H1 (cell line): ENCODE results near the gene PLEKHM3. TPM values are rescaled to one million over a fixed set of nuclear protein-coding genes. Genes with fewer than 3 reads are reported as not detected.
A peak's percentile ranks its signal among the peaks of the same experiment; 100 is the strongest.

Experiments used
- CTCF ChIA-PET: fragments of 300-600 bp; sonication (Branson Sonifier 250); formaldehyde crosslinking; loops from one replicate; lab custom pipeline; 2021; ENCODE audit not compliant: partially characterized antibody; lab: Charles Lee
- POLR2A ChIA-PET: fragments of 300-600 bp; sonication (Branson Sonifier 250); formaldehyde crosslinking; loops from one replicate; lab custom pipeline; 2021; ENCODE audit warnings: inconsistent platforms; ENCODE audit not compliant: partially characterized antibody; lab: Charles Lee
- DNase-seq, 2 experiments: peaks; one replicate each; pipeline versions ENCODE4 v3.0.0 to v3.0.0-alpha.2; 2010 to 2022; ENCODE audit warnings: low spot score in 2 of 2, low read depth in 1 of 2, mixed read lengths in 1 of 2
- FAIRE-seq: peaks from 2 replicates; lab custom pipeline; 2011; peaks lifted over from hg19 to GRCh38; lab: Jason Lieb, UNC
- H2AFZ ChIP-seq: 2 replicates; pipeline ENCODE4 v1.8.1; 2012; ENCODE audit warnings: low read length, inconsistent platforms
- H2AK5ac ChIP-seq: 2 replicates; pipeline ENCODE4 v1.6.1; 2013; ENCODE audit warnings: low read depth, low read length
- H2BK120ac ChIP-seq: replicated peaks from 2 replicates; pipeline ENCODE3; 2013; ENCODE audit warnings: low read depth, low read length, inconsistent platforms
- H2BK12ac ChIP-seq: 2 replicates; pipeline ENCODE4 v1.6.1; 2013; ENCODE audit warnings: low read depth, low read length
- H2BK15ac ChIP-seq: 2 replicates; pipeline ENCODE4 v1.6.1; 2013; ENCODE audit warnings: low read length
- H2BK20ac ChIP-seq: 2 replicates; pipeline ENCODE4 v1.6.1; 2013; ENCODE audit warnings: low read length
- H2BK5ac ChIP-seq: 2 replicates; pipeline ENCODE4 v1.6.1; 2013; ENCODE audit warnings: low read depth, low read length
- H3K14ac ChIP-seq: 2 replicates; pipeline ENCODE4 v1.6.1; 2013; ENCODE audit warnings: inconsistent platforms; ENCODE audit not compliant: insufficient read length
- H3K18ac ChIP-seq: 2 replicates; pipeline ENCODE4 v1.6.1; 2013; ENCODE audit warnings: low read length; ENCODE audit errors: extremely low read depth
- H3K23ac ChIP-seq: 2 replicates; pipeline ENCODE4 v1.6.1; 2013; ENCODE audit warnings: inconsistent platforms; ENCODE audit not compliant: insufficient read length
- H3K23me2 ChIP-seq: 2 replicates; pipeline ENCODE4 v1.6.1; 2013; ENCODE audit warnings: low read depth, low read length
- H3K27ac ChIP-seq: 2 replicates; pipeline ENCODE4 v1.6.1; 2011; ENCODE audit warnings: low read depth, low read length, inconsistent platforms
- H3K27me3 ChIP-seq, 4 experiments: replicated peaks in 1 of 4; 1 replicate in 1 of 4; 2 replicates in 3 of 4; pipeline versions ENCODE4 v1.6.1 to v1.8.1; 2011 to 2013; ENCODE audit warnings: low read length in 3 of 4, mild to moderate bottlenecking in 3 of 4, inconsistent platforms in 2 of 4, mixed read lengths in 2 of 4, moderate library complexity in 1 of 4; ENCODE audit not compliant: control insufficient read depth in 3 of 4, insufficient read depth in 3 of 4; ENCODE audit errors: extremely low read depth in 1 of 4
- H3K36me3 ChIP-seq, 4 experiments: 2 replicates each; pipeline versions ENCODE4 v1.6.1 to v1.8.1; 2011 to 2013; ENCODE audit warnings: mild to moderate bottlenecking in 4 of 4, low read length in 3 of 4, moderate library complexity in 2 of 4, control low read depth in 1 of 4, inconsistent platforms in 1 of 4; ENCODE audit not compliant: insufficient read depth in 4 of 4, control insufficient read depth in 2 of 4
- H3K4ac ChIP-seq: replicated peaks from 2 replicates; pipeline ENCODE3; 2013; ENCODE audit warnings: low read length, low read depth, mixed read lengths, inconsistent platforms; ENCODE audit not compliant: insufficient read length
- H3K4me1 ChIP-seq, 4 experiments: replicated peaks in 1 of 4; 1 replicate in 1 of 4; 2 replicates in 3 of 4; pipeline versions ENCODE4 v1.6.1 to v1.8.1; 2011 to 2013; ENCODE audit warnings: low read length in 3 of 4, inconsistent platforms in 2 of 4, mixed read lengths in 1 of 4; ENCODE audit not compliant: insufficient read depth in 4 of 4, control insufficient read depth in 3 of 4
- H3K4me2 ChIP-seq, 2 experiments: 2 replicates each; pipeline versions ENCODE4 v1.6.1 to v1.8.1; 2011 to 2013; ENCODE audit warnings: low read depth in 2 of 2, low read length in 2 of 2, control low read depth in 1 of 2, inconsistent platforms in 1 of 2, mild to moderate bottlenecking in 1 of 2; ENCODE audit not compliant: insufficient read depth in 1 of 2
- H3K4me3 ChIP-seq, 4 experiments: fragments of 200-600, 300-600 bp in 1 of 4; sonication (generic), shearing (Covaris generic), sonication (Bioruptor Twin) in 1 of 4; 2 replicates each; pipeline versions ENCODE4 v1.5.1 to v1.8.1; 2011 to 2016; ENCODE audit warnings: low read length in 4 of 4, low read depth in 3 of 4, control low read depth in 2 of 4, inconsistent platforms in 2 of 4, mild to moderate bottlenecking in 2 of 4, mixed read lengths in 1 of 4, moderate library complexity in 1 of 4; ENCODE audit not compliant: insufficient read depth in 2 of 4; ENCODE audit errors: extremely low read depth in 1 of 4
- H3K56ac ChIP-seq: replicated peaks from 2 replicates; pipeline ENCODE3; 2013; ENCODE audit warnings: low read depth, mild to moderate bottlenecking, mixed read lengths, low read length, inconsistent platforms; ENCODE audit not compliant: insufficient read length
- H3K79me1 ChIP-seq: 2 replicates; pipeline ENCODE4 v1.6.1; 2013; ENCODE audit warnings: low read depth, low read length, control low read depth
- H3K79me2 ChIP-seq, 2 experiments: 2 replicates each; pipeline versions ENCODE4 v1.6.1 to v1.8.1; 2012 to 2013; ENCODE audit warnings: low read length in 2 of 2, mild to moderate bottlenecking in 2 of 2, inconsistent platforms in 1 of 2; ENCODE audit not compliant: insufficient read depth in 2 of 2, control insufficient read depth in 1 of 2
- H3K9ac ChIP-seq, 4 experiments: replicated peaks in 1 of 4; 1 replicate in 1 of 4; 2 replicates in 3 of 4; pipeline versions ENCODE4 v1.6.1 to v1.8.1; 2011 to 2013; ENCODE audit warnings: low read depth in 3 of 4, low read length in 3 of 4, control low read depth in 2 of 4, mild to moderate bottlenecking in 2 of 4, moderate library complexity in 2 of 4, inconsistent platforms in 1 of 4; ENCODE audit errors: extremely low read depth in 1 of 4
- H3K9me3 ChIP-seq, 2 experiments: 2 replicates each; pipeline versions ENCODE4 v1.6.1 to v1.8.1; 2012 to 2013; ENCODE audit warnings: mild to moderate bottlenecking in 2 of 2, moderate library complexity in 2 of 2, control low read depth in 1 of 2, inconsistent platforms in 1 of 2, low read depth in 1 of 2, low read length in 1 of 2, mixed read lengths in 1 of 2; ENCODE audit not compliant: insufficient read depth in 2 of 2
- H4K20me1 ChIP-seq, 2 experiments: replicated peaks in 1 of 2; 2 replicates each; pipeline versions ENCODE3 to v1.8.1; 2011 to 2013; ENCODE audit warnings: inconsistent platforms in 2 of 2, low read length in 2 of 2, mild to moderate bottlenecking in 1 of 2; ENCODE audit not compliant: insufficient read depth in 2 of 2, control insufficient read depth in 1 of 2
- H4K5ac ChIP-seq: 2 replicates; pipeline ENCODE4 v1.6.1; 2013; ENCODE audit warnings: low read length, low read depth, mixed read lengths, inconsistent platforms; ENCODE audit not compliant: insufficient read length
- H4K8ac ChIP-seq: 2 replicates; pipeline ENCODE4 v1.8.0; 2013; ENCODE audit warnings: mild to moderate bottlenecking, moderate library complexity, low read length, inconsistent platforms; ENCODE audit not compliant: insufficient read depth; ENCODE audit errors: extremely low read depth
- H4K91ac ChIP-seq: replicated peaks from 2 replicates; pipeline ENCODE3; 2013; ENCODE audit warnings: low read length, mixed read lengths, inconsistent platforms; ENCODE audit not compliant: insufficient read length
- RAD21 ChIP-seq, 2 experiments: IDR thresholded peaks in 1 of 2; conservative IDR thresholded peaks in 1 of 2; 2 replicates each; pipeline ENCODE4 v1.6.1; 2011; ENCODE audit warnings: low read depth in 2 of 2, low read length in 2 of 2, improper control_type of control experiment in 1 of 2, inconsistent platforms in 1 of 2, mild to moderate bottlenecking in 1 of 2, moderate library complexity in 1 of 2
- SIRT6 ChIP-seq: IDR thresholded peaks from one replicate; pipeline ENCODE4 v1.7.1; 2012; ENCODE audit warnings: low read length, inconsistent platforms
- WGBS, 2 experiments: shearing (Covaris generic) in 1 of 2; methylation state at CpG; one replicate each; pipeline versions ENCODE4 v1.1.6 to v1.1.7; 2013 to 2015; ENCODE audit warnings: low lambda C conversion rate in 2 of 2, mixed read lengths in 2 of 2, inconsistent platforms in 1 of 2, low coverage in 1 of 2, missing lambda C conversion rate in 1 of 2; ENCODE audit not compliant: insufficient replicate concordance in 2 of 2, insufficient coverage in 1 of 2, insufficient read length in 1 of 2; ENCODE audit errors: extremely low coverage in 1 of 2, missing lambda C conversion rate in 1 of 2; 5-methylcytosine and 5-hydroxymethylcytosine counted together
- polyA plus RNA-seq, 7 experiments: library from polyadenylated mRNA; depleted of rRNA in 3 of 7; stranded (reverse) in 5 of 7; unstranded in 2 of 7; fragments of >200 nt in 5 of 7; fragments of 200-250 nt in 2 of 7; gene quantifications; 1 replicate in 5 of 7; 2 replicates in 1 of 7; 4 replicates in 1 of 7; pipeline versions ENCODE4 v1.2.1 to v1.2.3, GENCODE V29; 2011 to 2013; ENCODE audit warnings: missing spikeins in 2 of 7, mixed read lengths in 2 of 7
- total RNA-seq: library from RNA; stranded (reverse); fragmentation: NEBNext Ultra II Directional; extraction: Animal tissue kit (Norgen Biotek cat#: 25700); gene quantifications from 2 replicates; pipeline ENCODE4 v1.2.1, GENCODE V29; 2021
- TF ChIP-seq, protein P1 (sequence below), 3 experiments: IDR thresholded peaks; 1 replicate in 2 of 3; 2 replicates in 1 of 3; pipeline versions ENCODE4 v1.5.1 to v1.6.1; 2011; ENCODE audit warnings: low read length in 3 of 3, mild to moderate bottlenecking in 3 of 3, inconsistent platforms in 2 of 3, low read depth in 1 of 3, moderate library complexity in 1 of 3; ENCODE audit not compliant: insufficient read depth in 1 of 3; ENCODE audit errors: control extremely low read depth in 1 of 3

PLEKHM3 gene
- total and polyA plus RNA-seq, 2 of the 8 experiments (the other 6 are each of a cell fraction or from before 2014, with no cell fraction given), result 2.3 to 5.8 TPM

DNA sequence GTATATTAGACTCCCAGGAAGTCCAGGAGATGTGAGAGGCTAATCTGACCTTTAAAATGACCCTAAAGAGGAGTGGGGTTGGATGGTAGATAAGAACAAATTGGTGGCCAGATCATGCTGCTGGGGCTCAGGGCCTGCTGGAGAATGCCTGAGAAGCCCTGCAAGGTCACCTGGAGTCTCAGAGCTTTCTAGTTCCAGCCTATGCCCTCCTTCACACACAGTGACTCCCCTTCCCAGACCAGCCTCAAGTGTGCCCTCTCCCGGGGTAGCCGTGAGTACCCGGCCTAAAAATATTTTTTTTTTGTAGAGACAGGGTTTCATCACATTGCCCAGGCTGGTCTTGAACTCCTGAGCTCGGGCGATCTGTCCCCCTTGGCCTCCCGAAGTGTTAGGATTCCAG is 211.4 kb downstream of the PLEKHM3 start:
- Histone ChIP-seq H3K27ac (no peak overlapping the region), H3K9ac (no peak overlapping the region)

More for the DNA sequence above, 211.4 kb downstream of the PLEKHM3 start:
- no peak overlapping the region for H4K8ac ChIP-seq
- H3K18ac ChIP-seq, result 0 out of 2 replicates have a peak overlapping the region, but pooled peaks have one; percentile 86
- H3K4me3 ChIP-seq, result no peak overlapping the region
- no peak for DNase-seq
- H2BK20ac ChIP-seq, result no peak overlapping the region
- POLR2A ChIA-PET, result interaction anchor here (0.7 to 1.4 kb wide), 6 partner anchors 22 to 125 kb away, joined by 3 to 5 read pairs (median 4); partner anchors contain the start of gene FZD5
- H3K79me1 ChIP-seq, result no peaks in the 10 kb centered on the region
- FAIRE-seq, result no peak
- no peak overlapping the region for H3K56ac ChIP-seq
- no peak overlapping the region for H2BK12ac ChIP-seq
- H3K4ac ChIP-seq, result no peak overlapping the region
- 0 out of 2 replicates have a peak, but pooled peaks cover 2% of the 10 kb centered on the region for H3K23me2 ChIP-seq
- H3K36me3 ChIP-seq, result no peaks in the 10 kb centered on the region
- peaks cover 6 to 27% (median 24%) of the 10 kb centered on the region in 4 experiments; a peak in 6 of 7 replicates for H3K4me1 ChIP-seq
- no peaks in the 10 kb centered on the region for H3K79me2 ChIP-seq
- H2BK15ac ChIP-seq, result no peak overlapping the region
- H4K5ac ChIP-seq, result peak overlapping the region; percentile 65
- H2AFZ ChIP-seq, result no peak overlapping the region
- H4K20me1 ChIP-seq, result no peaks in the 10 kb centered on the region
- peak overlapping the region; percentile 79 for H4K91ac ChIP-seq
- TF ChIP-seq SIRT6 (no peak), RAD21 (IDR thresholded peaks at IDR 0.05 in 1 of 2, conservative IDR thresholded peaks at IDR 0.05 in 1 of 2; ENCODE audit: low read depth in 2 of 2, low read length in 2 of 2) (peak; percentile 7 to 47; a peak in 2 of 4 replicates)
- TF ChIP-seq, protein P1, sequence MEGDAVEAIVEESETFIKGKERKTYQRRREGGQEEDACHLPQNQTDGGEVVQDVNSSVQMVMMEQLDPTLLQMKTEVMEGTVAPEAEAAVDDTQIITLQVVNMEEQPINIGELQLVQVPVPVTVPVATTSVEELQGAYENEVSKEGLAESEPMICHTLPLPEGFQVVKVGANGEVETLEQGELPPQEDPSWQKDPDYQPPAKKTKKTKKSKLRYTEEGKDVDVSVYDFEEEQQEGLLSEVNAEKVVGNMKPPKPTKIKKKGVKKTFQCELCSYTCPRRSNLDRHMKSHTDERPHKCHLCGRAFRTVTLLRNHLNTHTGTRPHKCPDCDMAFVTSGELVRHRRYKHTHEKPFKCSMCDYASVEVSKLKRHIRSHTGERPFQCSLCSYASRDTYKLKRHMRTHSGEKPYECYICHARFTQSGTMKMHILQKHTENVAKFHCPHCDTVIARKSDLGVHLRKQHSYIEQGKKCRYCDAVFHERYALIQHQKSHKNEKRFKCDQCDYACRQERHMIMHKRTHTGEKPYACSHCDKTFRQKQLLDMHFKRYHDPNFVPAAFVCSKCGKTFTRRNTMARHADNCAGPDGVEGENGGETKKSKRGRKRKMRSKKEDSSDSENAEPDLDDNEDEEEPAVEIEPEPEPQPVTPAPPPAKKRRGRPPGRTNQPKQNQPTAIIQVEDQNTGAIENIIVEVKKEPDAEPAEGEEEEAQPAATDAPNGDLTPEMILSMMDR (IDR thresholded peaks at IDR 0.05; ENCODE audit: control extremely low read depth in 1 of 3, insufficient read depth in 1 of 3, low read depth in 1 of 3, low read length in 3 of 3), result 0 out of 4 replicates have a peak, but pooled peaks of 1 of the 3 experiments have one; percentile 10
- H3K9me3 ChIP-seq, result no peaks in the 10 kb centered on the region
- H3K4me2 ChIP-seq, result 0 out of 4 replicates have a peak overlapping the region, but pooled peaks of 1 of the 2 experiments have one; percentile 18
- H3K27me3 ChIP-seq, result no peaks in the 10 kb centered on the region
- H2BK5ac ChIP-seq, result 0 out of 2 replicates have a peak overlapping the region, but pooled peaks have one; percentile 41
- CTCF ChIA-PET, result interaction anchor here (0.6 to 3.3 kb wide), 20 partner anchors 8 to 595 kb away, joined by 3 to 14 read pairs (median 3); partner anchors contain the start of gene FZD5
- WGBS, 2 experiments, result 79% methylated on average over 6 of the region's 6 CpGs; no CpG with 5 or more reads in 1 of the 2 experiments
- H3K14ac ChIP-seq, result no peak overlapping the region
- H2AK5ac ChIP-seq, result no peak overlapping the region
- peak overlapping the region; percentile 92 for H2BK120ac ChIP-seq
- no peak overlapping the region for H3K23ac ChIP-seq
